GM20000 (cell line): ENCODE results near the gene SLC25A42.
"Not testable (repeated sequence)": the region's sequence is repeated elsewhere in the genome, so short reads cannot be mapped to it uniquely, and the experiment has no call there.

Source experiments
- DNase-seq: peaks from one replicate; pipeline ENCODE4 v3.0.0; 2012; ENCODE audit warnings: low spot score
- TF ChIP-seq, protein P1 (sequence below): IDR thresholded peaks from 2 replicates; pipeline ENCODE4 v1.5.1; 2012; ENCODE audit warnings: mild to moderate bottlenecking, control low read depth; ENCODE audit errors: extremely low read depth, missing control alignments

The SLC25A42 gene, protein sequence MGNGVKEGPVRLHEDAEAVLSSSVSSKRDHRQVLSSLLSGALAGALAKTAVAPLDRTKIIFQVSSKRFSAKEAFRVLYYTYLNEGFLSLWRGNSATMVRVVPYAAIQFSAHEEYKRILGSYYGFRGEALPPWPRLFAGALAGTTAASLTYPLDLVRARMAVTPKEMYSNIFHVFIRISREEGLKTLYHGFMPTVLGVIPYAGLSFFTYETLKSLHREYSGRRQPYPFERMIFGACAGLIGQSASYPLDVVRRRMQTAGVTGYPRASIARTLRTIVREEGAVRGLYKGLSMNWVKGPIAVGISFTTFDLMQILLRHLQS

DNA sequence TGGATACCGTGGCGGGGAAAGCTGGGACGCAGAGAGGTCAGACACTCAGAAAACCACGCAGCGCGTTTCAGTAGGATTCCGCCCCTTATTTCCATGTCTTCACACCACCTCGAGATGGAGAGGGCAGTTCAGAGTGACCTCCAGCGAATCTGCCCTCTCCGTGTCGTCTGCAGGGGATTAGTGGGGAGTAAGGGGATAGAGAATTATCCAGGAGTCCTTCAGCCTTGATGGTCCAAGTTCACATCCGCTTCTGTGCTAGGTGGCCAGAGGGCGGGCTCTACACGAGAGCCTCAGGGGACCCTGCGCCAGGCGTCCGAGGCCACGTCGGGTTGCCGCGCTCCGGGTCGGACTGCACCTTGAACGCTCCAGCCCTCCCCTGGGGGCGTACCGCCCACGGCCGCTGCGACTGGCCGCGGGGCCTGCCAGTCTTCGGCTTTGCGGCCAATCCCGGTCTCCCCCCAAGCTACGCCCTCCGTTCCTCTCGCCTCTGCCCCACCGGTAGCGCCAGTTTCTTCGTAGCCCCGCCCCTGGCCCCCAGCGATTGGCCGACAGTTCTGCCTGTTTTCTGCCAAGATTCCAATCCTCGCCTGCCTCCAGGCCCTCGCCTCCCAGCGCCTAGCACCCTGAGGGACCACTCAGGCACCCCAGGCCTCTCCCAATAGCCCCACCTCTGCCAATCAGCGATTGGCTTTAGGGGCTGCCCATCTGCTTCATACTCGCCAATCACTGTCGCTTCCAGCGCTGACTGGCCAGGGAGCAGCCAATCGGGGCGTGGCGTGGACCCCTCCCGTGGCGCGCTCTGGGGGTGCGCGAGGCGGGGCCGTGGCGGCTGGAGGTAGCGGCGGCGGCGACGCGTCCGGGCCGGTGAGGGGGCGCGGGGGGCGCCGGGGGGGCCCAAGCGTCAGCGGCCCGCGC is at the start of gene SLC25A42:
Gene SLC25A42, plus strand, starts transcription at position 812 of the 915 bp plus-strand sequence. CDS start 32,131 bp downstream, outside the sequence.
- DNase-seq, result peak; percentile 100
- TF ChIP-seq, protein P1, sequence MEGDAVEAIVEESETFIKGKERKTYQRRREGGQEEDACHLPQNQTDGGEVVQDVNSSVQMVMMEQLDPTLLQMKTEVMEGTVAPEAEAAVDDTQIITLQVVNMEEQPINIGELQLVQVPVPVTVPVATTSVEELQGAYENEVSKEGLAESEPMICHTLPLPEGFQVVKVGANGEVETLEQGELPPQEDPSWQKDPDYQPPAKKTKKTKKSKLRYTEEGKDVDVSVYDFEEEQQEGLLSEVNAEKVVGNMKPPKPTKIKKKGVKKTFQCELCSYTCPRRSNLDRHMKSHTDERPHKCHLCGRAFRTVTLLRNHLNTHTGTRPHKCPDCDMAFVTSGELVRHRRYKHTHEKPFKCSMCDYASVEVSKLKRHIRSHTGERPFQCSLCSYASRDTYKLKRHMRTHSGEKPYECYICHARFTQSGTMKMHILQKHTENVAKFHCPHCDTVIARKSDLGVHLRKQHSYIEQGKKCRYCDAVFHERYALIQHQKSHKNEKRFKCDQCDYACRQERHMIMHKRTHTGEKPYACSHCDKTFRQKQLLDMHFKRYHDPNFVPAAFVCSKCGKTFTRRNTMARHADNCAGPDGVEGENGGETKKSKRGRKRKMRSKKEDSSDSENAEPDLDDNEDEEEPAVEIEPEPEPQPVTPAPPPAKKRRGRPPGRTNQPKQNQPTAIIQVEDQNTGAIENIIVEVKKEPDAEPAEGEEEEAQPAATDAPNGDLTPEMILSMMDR, result no peak

DNA sequence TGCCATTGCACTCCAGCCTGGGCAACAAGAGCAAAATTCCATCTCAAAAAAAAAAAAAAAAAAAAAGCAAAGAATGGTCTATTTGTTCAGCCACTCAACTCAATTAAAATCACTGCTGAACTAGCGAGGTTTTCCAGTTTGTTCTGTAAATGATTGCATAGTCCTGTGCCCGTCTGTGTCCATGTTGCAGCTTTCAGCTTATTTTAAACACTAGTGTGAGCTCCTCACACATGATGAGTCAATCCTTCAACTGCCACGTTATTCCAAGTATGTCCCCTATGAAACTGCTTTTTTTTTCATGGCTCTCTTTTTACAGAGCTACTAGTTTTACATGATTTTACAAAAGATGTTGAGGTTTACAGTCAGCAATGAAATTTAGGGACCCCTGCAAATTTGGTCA is 42.7 kb upstream of the SLC25A42 start:
- TF ChIP-seq, protein P1, result no peak
- no peak for DNase-seq

DNA sequence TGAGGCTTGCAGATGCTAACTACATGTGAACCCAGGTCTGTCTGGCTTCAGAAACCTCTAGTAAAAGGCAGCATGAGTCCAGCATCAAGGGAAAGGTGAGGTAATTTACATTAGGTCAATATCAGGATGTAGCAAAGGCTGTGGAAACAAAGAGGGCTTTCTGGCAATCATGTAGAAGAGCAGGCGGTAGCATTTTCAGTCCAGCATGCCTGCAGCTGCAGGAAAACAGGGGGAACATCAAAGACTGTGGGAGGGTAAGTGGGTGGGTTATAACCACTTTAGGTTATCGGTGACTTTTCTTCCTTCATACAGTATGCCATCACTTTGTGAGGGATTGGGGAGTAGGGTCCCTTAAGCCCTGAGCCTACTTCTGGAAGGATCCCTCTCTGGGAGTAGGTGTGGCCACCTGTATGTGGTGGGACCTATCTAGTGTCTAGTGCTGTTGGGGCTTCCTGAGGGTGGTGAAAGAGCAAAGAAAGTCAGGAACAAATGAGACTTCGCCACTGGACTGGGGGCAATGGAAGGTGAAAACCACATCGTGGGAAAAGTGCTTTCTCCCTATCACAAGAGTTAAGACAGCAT is 41.3 kb upstream of the SLC25A42 start:
- TF ChIP-seq, protein P1, result no peak
- no peak for DNase-seq

DNA sequence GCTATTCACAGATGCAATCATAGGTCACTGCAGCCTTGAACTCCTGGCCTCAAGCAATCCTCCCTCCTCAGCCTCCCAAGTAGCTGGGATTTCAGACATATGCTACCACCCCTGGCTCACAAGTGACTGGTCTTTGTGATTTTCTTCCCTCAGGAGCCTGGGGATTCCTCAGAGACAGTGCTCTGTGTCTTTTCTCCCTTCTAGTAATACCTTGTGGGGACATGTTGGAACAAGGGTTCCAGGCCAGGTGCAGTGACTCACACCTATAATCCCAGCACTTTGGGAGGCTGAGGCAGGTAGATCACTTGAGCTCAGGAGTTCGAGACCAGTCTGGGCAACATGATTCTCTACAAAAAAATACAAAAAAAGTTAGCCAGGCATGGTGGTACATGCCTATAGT is 40.4 kb upstream of the SLC25A42 start:
- not testable (repeated sequence) for DNase-seq

DNA sequence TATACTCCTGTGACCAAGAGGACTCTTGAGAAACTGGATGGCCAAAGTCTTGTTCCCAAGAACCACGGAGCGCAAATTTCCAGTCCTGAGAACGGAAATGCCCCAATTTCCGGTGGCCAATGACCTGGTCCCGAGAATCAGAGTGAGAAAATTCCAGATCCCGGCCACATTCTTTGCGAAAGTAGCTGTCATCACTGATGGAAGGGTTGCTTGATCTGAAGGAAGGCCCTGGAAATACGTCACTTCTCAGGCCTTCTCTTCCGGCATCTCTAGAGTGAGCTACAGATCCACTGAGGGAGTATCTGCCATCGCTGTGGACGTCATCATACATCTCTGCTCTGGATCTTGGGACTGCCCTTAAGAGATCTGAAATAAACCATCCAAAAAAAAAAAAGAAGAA is 37.9 kb upstream of the SLC25A42 start:
- DNase-seq, result no peak
- TF ChIP-seq, protein P1, result no peak

DNA sequence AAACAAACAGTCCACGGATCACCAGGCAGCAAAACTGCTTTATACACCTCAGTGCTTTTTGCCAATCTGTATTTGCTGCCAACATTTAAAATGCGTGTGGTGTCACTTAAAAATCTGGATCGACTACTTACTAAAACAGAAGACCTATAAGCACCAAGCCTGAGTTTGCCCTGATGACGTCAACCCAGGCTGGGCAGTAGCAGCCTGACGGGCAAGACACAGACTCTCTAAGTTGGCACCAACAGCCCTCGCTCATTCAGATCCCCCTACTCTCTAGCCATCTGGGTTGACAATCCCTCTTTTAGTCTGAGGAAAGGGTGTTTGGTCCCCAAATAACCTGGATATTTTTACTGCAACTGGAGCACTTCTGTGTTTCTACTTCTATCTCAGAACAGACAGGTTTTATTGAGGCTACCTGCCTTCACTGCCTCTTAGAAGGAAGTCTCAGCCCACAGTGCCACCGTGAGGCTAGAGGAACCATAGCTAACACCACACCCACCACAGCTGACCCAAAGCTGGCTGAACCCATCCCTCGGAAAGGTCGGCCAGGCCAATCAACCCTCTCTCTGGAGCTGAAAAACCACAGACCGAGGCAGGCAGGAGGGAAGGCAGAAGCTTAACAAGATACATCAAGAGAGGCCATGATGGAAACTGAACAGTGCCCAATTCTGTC is 37.4 kb upstream of the SLC25A42 start:
- TF ChIP-seq, protein P1, result no peak
- DNase-seq, result no peak

DNA sequence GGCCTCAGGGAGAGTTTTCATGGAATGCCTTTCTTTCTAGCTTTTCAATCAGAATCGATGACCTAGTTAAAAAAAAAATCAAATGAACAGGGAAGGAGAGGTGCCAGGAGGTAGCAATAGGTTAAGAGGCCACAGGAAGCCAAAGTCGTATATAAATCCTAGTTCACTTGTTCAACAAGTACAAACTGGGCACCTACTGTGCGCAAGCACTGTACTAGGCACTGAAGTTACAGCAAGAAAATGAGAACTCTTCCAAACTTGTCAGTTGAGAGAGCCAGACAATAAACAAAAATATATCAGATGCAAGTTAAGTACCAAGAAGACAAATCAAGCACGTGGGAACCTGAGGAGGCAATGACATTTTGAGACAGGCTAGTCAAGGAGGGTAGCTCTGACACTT is 36.6 kb upstream of the SLC25A42 start:
- no peak for DNase-seq
- TF ChIP-seq, protein P1, result no peak
